Posterior cingulate gyrus (tissue), 11 donors: ENCODE results near the gene L3MBTL4.
A peak's percentile ranks its signal among the peaks of the same experiment; 100 is the strongest.
"Not testable (repeated sequence)": the region's sequence is repeated elsewhere in the genome, so short reads cannot be mapped to it uniquely, and the experiment has no call there.

ENCODE experiments used
- DNase-seq, 10 donors: peaks; one replicate each; pipeline versions ENCODE4 v3.0.0 to v3.0.0-alpha.2; 2020 to 2021; ENCODE audit warnings: mixed read lengths in 3 of 10
- intact Hi-C: fragments of 100-400 bp; cut with DNase I; formaldehyde crosslinking; loops from one replicate; pipeline ENCODE4 v1.15.1; 2023

The L3MBTL4 gene

GRCh38 chr18:6135029-6135428 lies 279.7 kb downstream of the L3MBTL4 start:
- DNase-seq, intact Hi-C loops: not testable (repeated sequence)

- no peak for DNase-seq
- intact Hi-C loops: no loop called here
Observed at GRCh38 chr18:6132751-6133368, 281.9 kb downstream of the L3MBTL4 start.

GRCh38 chr18:6120820-6121279 lies 293.9 kb downstream of the L3MBTL4 start:
- intact Hi-C loops: no loop called here
- no peak for DNase-seq

- DNase-seq: no peak
- intact Hi-C loops: no loop called here
Observed at GRCh38 chr18:6119761-6120160, 294.9 kb downstream of the L3MBTL4 start.

- intact Hi-C loops: no loop called here
Observed at GRCh38 chr18:6118080-6118479, 296.6 kb downstream of the L3MBTL4 start.

GRCh38 chr18:6115710-6116109 lies 299.0 kb downstream of the L3MBTL4 start:
- DNase-seq: peak in 2 of 10 donors; percentile 54 to 75
- intact Hi-C loops: no loop called here

More at GRCh38 chr18:6118080-6118479, 296.6 kb downstream of the L3MBTL4 start:
- no peak for DNase-seq

GRCh38 chr18:6113650-6114049 lies 301.1 kb downstream of the L3MBTL4 start:
- no peak for DNase-seq

GRCh38 chr18:6111726-6112125 lies 303.0 kb downstream of the L3MBTL4 start:
- DNase-seq: no peak
- intact Hi-C loops: no loop called here

More at GRCh38 chr18:6113650-6114049, 301.1 kb downstream of the L3MBTL4 start:
- intact Hi-C loops: no loop called here

GRCh38 chr18:6109743-6110142 lies 305.0 kb downstream of the L3MBTL4 start:
- intact Hi-C loops: no loop called here
- DNase-seq: no peak

GRCh38 chr18:6107794-6108193 lies 306.9 kb downstream of the L3MBTL4 start:
- intact Hi-C loops: no loop called here
- DNase-seq: no peak

- DNase-seq: no peak
- intact Hi-C loops: no loop called here
Observed at GRCh38 chr18:6106091-6106685, 308.5 kb downstream of the L3MBTL4 start.

- DNase-seq: no peak
Observed at GRCh38 chr18:6103741-6104140, 311.0 kb downstream of the L3MBTL4 start.

GRCh38 chr18:6096730-6097129 lies 318.0 kb downstream of the L3MBTL4 start:
- no peak for DNase-seq
- intact Hi-C loops: no loop called here

More at GRCh38 chr18:6103741-6104140, 311.0 kb downstream of the L3MBTL4 start:
- intact Hi-C loops: no loop called here

GRCh38 chr18:6088432-6088831 lies 326.3 kb downstream of the L3MBTL4 start:
- intact Hi-C loops: no loop called here
- no peak for DNase-seq

- DNase-seq: no peak
- intact Hi-C loops: no loop called here
Observed at GRCh38 chr18:6086731-6087130, 328.0 kb downstream of the L3MBTL4 start.

GRCh38 chr18:6079406-6079805 lies 335.3 kb downstream of the L3MBTL4 start:
- intact Hi-C loops: no loop called here
- no peak for DNase-seq

- intact Hi-C loops: no loop called here
- DNase-seq: no peak
Observed at GRCh38 chr18:6078877-6079276, 335.8 kb downstream of the L3MBTL4 start.

- intact Hi-C loops, DNase-seq: not testable (repeated sequence)
Observed at GRCh38 chr18:6072423-6072822, 342.3 kb downstream of the L3MBTL4 start.

GRCh38 chr18:6069539-6069938 lies 345.2 kb downstream of the L3MBTL4 start:
- peak in 1 of 10 donors; percentile 50 for DNase-seq
- intact Hi-C loops: no loop called here

- no peak for DNase-seq
- intact Hi-C loops: no loop called here
Observed at GRCh38 chr18:6069103-6069502, 345.6 kb downstream of the L3MBTL4 start.

- intact Hi-C loops: no loop called here
- no peak for DNase-seq
Observed at GRCh38 chr18:6060149-6060548, 354.6 kb downstream of the L3MBTL4 start.

- intact Hi-C loops: no loop called here
- DNase-seq: no peak
Observed at GRCh38 chr18:6059551-6059950, 355.2 kb downstream of the L3MBTL4 start.
